ENCODE data around the gene MAPKAP1. TPM values are rescaled to one million over a fixed set of nuclear protein-coding genes. Genes with fewer than 3 reads are reported as not detected.

The MAPKAP1 gene
- total and polyA plus RNA-seq, 2 experiments from 2014 or later, result 68.5 to 74.5 TPM

DNA sequence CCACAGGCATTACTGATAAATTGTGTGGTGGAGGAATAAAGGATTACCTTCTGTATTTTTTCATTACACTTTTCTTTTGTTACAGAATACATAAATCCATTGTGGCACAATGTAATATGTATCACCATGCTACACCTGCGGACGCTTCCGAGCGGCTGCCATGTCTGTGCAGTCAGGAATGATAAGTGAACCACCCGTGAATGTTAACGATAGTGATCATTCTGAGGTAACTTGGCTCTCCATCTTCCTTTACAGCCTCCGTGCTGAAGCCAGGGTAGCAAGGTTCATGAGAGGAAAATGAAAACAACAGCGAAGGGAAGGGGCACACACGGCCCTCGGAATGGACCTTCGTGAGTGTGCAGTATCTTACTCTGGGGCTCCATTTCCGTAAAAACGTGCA is 161.2 kb downstream of the MAPKAP1 start:
- Histone ChIP-seq H2AFZ (no peak overlapping the region), H3K79me2 (ENCODE audit: insufficient read depth) (peaks cover 35% of the 10 kb centered on the region; the same call in 1 of the 2 replicates), H3K4me3 (no peak overlapping the region), H3K27me3 (replicated peaks; ENCODE audit: insufficient read depth) (no peaks in the 10 kb centered on the region), H3K9me3 (ENCODE audit: low read depth) (no peaks in the 10 kb centered on the region), H3K9me2 (ENCODE audit: insufficient read depth) (no peaks in the 10 kb centered on the region), H3K4me2 (ENCODE audit: unreplicated experiment) (no peak overlapping the region), H4K20me1 (ENCODE audit: insufficient read depth) (no peaks in the 10 kb centered on the region), H3K27ac (no peak overlapping the region), H3K9ac (no peak overlapping the region), H3K4me1 (ENCODE audit: insufficient read depth) (peaks cover 36% of the 10 kb centered on the region), H3K36me3 (ENCODE audit: low read depth) (no peaks in the 10 kb centered on the region), H3F3A (ENCODE audit: insufficient read depth) (peaks cover 30% of the 10 kb centered on the region)
- in situ Hi-C loops (cut with MboI), result no loop called here
- TF ChIP-seq EZH2 (IDR thresholded peaks at IDR 0.05; ENCODE audit: insufficient read depth, poor library complexity, severe bottlenecking), result no peak
- no peak for TF ChIP-seq EZH2phosphoT487 (IDR thresholded peaks at IDR 0.05; ENCODE audit: insufficient read depth, low read depth)
- WGBS, 2 experiments (ENCODE audit: low coverage in 1 of 2, low lambda C conversion rate in 2 of 2, missing lambda C conversion rate in 2 of 2), result 96 to 97% methylated on average over 13 of the region's 13 CpGs
- DNase-seq, result no peak

DNA sequence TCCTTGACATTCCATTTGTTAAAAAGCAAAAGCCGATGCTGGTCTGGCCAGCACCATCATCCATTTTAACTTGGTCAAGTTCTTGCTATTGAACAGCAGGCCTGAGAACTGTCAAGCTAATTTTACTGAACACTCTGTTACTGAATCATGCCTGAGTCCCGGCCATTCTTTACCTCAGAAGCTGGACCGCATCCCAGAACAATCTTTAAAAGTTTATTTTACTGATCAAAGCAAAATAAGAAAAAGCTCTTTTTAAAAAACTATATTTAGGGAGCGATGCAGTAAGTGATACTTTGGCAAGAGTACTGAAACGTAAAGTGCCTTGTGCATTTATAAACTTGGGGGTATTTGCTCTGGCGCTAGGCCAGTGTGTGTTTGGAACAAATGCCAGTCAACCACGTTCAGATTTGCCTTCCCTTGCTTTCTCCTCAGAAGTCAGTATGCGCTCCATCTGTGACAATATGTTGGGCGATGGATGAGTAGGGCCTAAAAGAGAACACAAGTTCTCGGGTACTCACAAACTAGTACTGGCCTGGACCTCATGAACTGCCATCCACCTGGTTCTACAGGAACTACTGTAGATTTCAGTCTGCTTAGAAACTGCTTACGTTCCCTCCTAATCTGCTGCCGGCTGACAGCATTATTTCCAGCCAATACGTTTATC is 161.9 kb downstream of the MAPKAP1 start:
- peak overlapping the region; percentile 34 for H3K4me2 ChIP-seq (ENCODE audit: unreplicated experiment)
- H3K9me2 ChIP-seq (ENCODE audit: insufficient read depth), result no peaks in the 10 kb centered on the region
- peak overlapping the region; percentile 37 for H3K27ac ChIP-seq
- WGBS, 2 experiments (ENCODE audit: low coverage in 1 of 2, low lambda C conversion rate in 2 of 2, missing lambda C conversion rate in 2 of 2), result 37 to 38% methylated on average over 13 of the region's 13 CpGs
- H3K36me3 ChIP-seq (ENCODE audit: low read depth), result no peaks in the 10 kb centered on the region
- H3K9ac ChIP-seq, result no peak overlapping the region
- peaks cover 36% of the 10 kb centered on the region for H3K4me1 ChIP-seq (ENCODE audit: insufficient read depth)
- in situ Hi-C loops (cut with MboI), result no loop called here
- no peaks in the 10 kb centered on the region for H4K20me1 ChIP-seq (ENCODE audit: insufficient read depth)
- H3K27me3 ChIP-seq (replicated peaks; ENCODE audit: insufficient read depth), result no peaks in the 10 kb centered on the region
- peak; percentile 82 for DNase-seq
- TF ChIP-seq EZH2 (IDR thresholded peaks at IDR 0.05; ENCODE audit: insufficient read depth, poor library complexity, severe bottlenecking) (no peak), EZH2phosphoT487 (IDR thresholded peaks at IDR 0.05; ENCODE audit: insufficient read depth, low read depth) (no peak)
- H2AFZ ChIP-seq, result no peak overlapping the region
- H3K4me3 ChIP-seq, result no peak overlapping the region
- peaks cover 35% of the 10 kb centered on the region; the same call in 1 of the 2 replicates for H3K79me2 ChIP-seq (ENCODE audit: insufficient read depth)
- no peaks in the 10 kb centered on the region for H3K9me3 ChIP-seq (ENCODE audit: low read depth)
- peaks cover 26% of the 10 kb centered on the region for H3F3A ChIP-seq (ENCODE audit: insufficient read depth)

GRCh38 chr9:125544484-125544883 is 162.5 kb downstream of the MAPKAP1 start:
- H3K4me2 ChIP-seq (ENCODE audit: unreplicated experiment), result peak overlapping the region; percentile 34
- DNase-seq, result no peak

GRCh38 chr9:125541840-125542243 is 165.2 kb downstream of the MAPKAP1 start:
- Histone ChIP-seq H3K9me2 (ENCODE audit: insufficient read depth) (no peaks in the 10 kb centered on the region), H3F3A (ENCODE audit: insufficient read depth) (peaks cover 17% of the 10 kb centered on the region), H3K27me3 (replicated peaks; ENCODE audit: insufficient read depth) (no peaks in the 10 kb centered on the region), H3K9me3 (ENCODE audit: low read depth) (no peaks in the 10 kb centered on the region), H3K4me3 (no peak overlapping the region), H3K36me3 (ENCODE audit: low read depth) (no peaks in the 10 kb centered on the region), H3K79me2 (ENCODE audit: insufficient read depth) (peaks cover 26% of the 10 kb centered on the region; the same call in 1 of the 2 replicates), H2AFZ (no peak overlapping the region), H3K27ac (no peak overlapping the region), H3K9ac (no peak overlapping the region), H3K4me2 (ENCODE audit: unreplicated experiment) (no peak overlapping the region), H3K4me1 (ENCODE audit: insufficient read depth) (peaks cover 40% of the 10 kb centered on the region), H4K20me1 (ENCODE audit: insufficient read depth) (no peaks in the 10 kb centered on the region)
- TF ChIP-seq EZH2 (IDR thresholded peaks at IDR 0.05; ENCODE audit: insufficient read depth, poor library complexity, severe bottlenecking) (no peak), EZH2phosphoT487 (IDR thresholded peaks at IDR 0.05; ENCODE audit: insufficient read depth, low read depth) (no peak)
- in situ Hi-C loops (cut with MboI), result no loop called here
- DNase-seq, result no peak
- WGBS, 2 experiments (ENCODE audit: low coverage in 1 of 2, low lambda C conversion rate in 2 of 2, missing lambda C conversion rate in 2 of 2), result 56 to 60% methylated on average over 12 of the region's 12 CpGs

More at GRCh38 chr9:125544484-125544883, 162.5 kb downstream of the MAPKAP1 start:
- WGBS, 2 experiments (ENCODE audit: low coverage in 1 of 2, low lambda C conversion rate in 2 of 2, missing lambda C conversion rate in 2 of 2), result 75% methylated on average over 4 of the region's 4 CpGs
- H3K36me3 ChIP-seq (ENCODE audit: low read depth), result no peaks in the 10 kb centered on the region
- H3K9ac ChIP-seq, result no peak overlapping the region
- H3K27ac ChIP-seq, result peak overlapping the region; percentile 37
- no peaks in the 10 kb centered on the region for H3K9me3 ChIP-seq (ENCODE audit: low read depth)
- H3K79me2 ChIP-seq (ENCODE audit: insufficient read depth), result peaks cover 35% of the 10 kb centered on the region; the same call in 1 of the 2 replicates
- in situ Hi-C loops (cut with MboI), result no loop called here
- no peaks in the 10 kb centered on the region for H4K20me1 ChIP-seq (ENCODE audit: insufficient read depth)
- H2AFZ ChIP-seq, result no peak overlapping the region
- TF ChIP-seq EZH2 (IDR thresholded peaks at IDR 0.05; ENCODE audit: insufficient read depth, poor library complexity, severe bottlenecking) (no peak), EZH2phosphoT487 (IDR thresholded peaks at IDR 0.05; ENCODE audit: insufficient read depth, low read depth) (no peak)
- no peaks in the 10 kb centered on the region for H3K27me3 ChIP-seq (replicated peaks; ENCODE audit: insufficient read depth)
- H3K9me2 ChIP-seq (ENCODE audit: insufficient read depth), result no peaks in the 10 kb centered on the region
- peaks cover 32% of the 10 kb centered on the region for H3K4me1 ChIP-seq (ENCODE audit: insufficient read depth)
- no peak overlapping the region for H3K4me3 ChIP-seq
- peaks cover 20% of the 10 kb centered on the region for H3F3A ChIP-seq (ENCODE audit: insufficient read depth)

All from GM23248 (cell line).